ENCODE data around the gene SASH1. TPM values are rescaled to one million over a fixed set of nuclear protein-coding genes. Genes with fewer than 3 reads are reported as not detected.
A peak's percentile ranks its signal among the peaks of the same experiment; 100 is the strongest.

The SASH1 gene
- total RNA-seq, 1 donor from 2014 or later = 108 TPM

DNA sequence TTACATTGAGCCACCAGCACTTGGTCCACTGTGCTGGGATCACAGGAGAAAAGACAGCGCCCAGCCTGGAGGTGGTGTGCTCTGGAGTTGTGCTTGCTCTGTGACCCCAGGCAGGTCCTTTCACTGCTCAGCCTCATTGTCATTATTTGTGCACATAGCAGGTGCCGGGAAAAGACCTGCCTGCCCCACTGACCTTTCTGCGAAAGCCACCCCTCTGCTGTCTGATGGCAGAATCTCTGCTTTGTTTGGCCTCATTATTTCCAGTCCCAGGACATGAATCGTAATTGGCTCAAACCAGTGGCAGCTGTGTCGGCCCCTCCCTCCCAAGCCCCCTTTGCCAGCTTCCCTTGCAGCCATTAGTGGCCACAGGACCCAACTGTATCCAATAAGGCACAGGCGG, 219.0 kb downstream of the SASH1 start:
- Histone ChIP-seq H3K27ac (no peak overlapping the region), H3K4me3 (no peak overlapping the region), H3K4me1 (peaks cover 7% of the 10 kb centered on the region), H3K36me3 (no peaks in the 10 kb centered on the region), H3K9me3 (no peaks in the 10 kb centered on the region), H3K27me3 (no peaks in the 10 kb centered on the region)
- intact Hi-C loops (cut with DNase I) = no loop called here
- TF ChIP-seq, protein P1, sequence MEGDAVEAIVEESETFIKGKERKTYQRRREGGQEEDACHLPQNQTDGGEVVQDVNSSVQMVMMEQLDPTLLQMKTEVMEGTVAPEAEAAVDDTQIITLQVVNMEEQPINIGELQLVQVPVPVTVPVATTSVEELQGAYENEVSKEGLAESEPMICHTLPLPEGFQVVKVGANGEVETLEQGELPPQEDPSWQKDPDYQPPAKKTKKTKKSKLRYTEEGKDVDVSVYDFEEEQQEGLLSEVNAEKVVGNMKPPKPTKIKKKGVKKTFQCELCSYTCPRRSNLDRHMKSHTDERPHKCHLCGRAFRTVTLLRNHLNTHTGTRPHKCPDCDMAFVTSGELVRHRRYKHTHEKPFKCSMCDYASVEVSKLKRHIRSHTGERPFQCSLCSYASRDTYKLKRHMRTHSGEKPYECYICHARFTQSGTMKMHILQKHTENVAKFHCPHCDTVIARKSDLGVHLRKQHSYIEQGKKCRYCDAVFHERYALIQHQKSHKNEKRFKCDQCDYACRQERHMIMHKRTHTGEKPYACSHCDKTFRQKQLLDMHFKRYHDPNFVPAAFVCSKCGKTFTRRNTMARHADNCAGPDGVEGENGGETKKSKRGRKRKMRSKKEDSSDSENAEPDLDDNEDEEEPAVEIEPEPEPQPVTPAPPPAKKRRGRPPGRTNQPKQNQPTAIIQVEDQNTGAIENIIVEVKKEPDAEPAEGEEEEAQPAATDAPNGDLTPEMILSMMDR (IDR thresholded peaks at IDR 0.05) = no peak
- ATAC-seq = no peak
- DNase-seq = no peak

DNA sequence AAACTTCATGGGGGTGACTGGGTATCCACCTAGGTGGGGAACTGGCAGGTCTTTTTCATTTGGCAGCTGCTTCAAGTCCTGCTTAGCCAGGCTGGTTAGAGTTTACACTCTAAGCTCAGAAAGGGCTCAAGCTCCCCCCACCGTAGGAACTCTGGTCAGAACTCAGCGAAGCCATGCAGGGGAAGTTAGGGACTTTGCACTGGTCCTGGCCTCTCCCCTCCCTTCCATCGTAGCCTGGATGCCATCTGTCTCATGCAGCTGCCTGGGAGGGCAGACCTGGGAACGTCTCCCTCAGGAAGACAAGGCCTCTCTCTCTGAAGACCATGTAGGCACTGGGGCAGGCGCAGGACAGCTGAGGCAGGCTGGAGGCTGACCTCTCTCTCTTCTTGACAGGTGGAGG, 220.4 kb downstream of the SASH1 start:
- ATAC-seq (no peak), DNase-seq (no peak)
- Histone ChIP-seq H3K9me3 (no peaks in the 10 kb centered on the region), H3K36me3 (no peaks in the 10 kb centered on the region), H3K27me3 (no peaks in the 10 kb centered on the region), H3K4me3 (no peak overlapping the region), H3K4me1 (peaks cover 7% of the 10 kb centered on the region), H3K27ac (no peak overlapping the region)
- intact Hi-C loops (cut with DNase I) = no loop called here
- TF ChIP-seq, protein P1 (IDR thresholded peaks at IDR 0.05) = no peak

DNA sequence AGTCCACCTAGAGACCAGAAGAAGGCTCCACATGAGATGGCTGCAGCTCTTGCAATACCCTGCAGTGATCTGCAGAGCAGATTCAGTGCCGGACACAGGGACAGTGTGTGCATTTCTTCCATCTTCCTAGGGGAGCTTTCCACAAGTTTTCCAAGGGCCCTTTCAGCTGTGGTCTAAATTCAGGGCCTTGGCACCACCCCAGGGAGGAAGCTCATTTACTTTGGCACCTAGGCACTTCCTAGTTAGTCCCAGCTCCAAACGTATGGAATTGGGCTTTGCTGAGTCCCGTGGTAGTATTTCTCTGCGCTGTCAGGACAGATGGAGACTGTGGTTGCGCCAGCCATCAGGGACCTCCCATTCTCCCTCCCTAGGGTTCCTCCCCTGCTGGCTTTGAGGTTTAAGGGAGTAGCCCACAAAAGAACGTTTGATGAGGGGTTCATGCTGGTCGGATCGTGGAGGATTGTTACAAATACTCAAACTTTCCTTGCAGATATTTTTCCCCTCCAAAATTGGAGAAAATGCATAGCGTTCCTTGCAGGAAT, 221.9 kb downstream of the SASH1 start:
- intact Hi-C loops (cut with DNase I) = no loop called here

DNA sequence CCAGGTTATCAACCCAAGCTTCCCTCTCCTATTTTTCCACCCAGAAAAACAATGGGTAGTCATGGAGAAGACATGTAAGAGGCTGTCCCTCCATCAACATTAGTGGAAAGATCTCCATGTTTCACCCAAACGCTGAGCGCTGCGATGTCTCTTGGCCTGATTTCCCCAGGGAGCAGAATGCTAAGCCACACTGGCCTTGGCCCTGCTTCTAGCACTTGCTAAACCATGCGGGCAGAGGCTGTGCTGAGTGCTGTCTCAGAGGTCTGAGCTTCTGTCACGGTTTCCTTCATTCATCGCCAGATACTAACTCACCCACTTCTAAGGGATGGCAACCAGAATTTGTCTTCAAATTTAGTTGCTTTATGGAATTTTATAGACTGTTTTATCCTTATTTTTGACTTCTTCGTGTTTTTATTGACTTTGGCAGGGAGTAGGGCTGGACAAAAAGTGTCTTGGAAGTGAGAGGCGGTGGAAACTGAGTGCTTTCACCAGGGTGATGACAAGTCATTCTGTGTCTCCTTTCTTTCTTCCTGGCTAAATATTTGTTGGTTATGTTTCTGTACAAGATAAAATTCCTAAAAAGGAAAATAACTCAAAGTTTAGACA, 222.8 kb downstream of the SASH1 start:
- TF ChIP-seq, protein P1 (IDR thresholded peaks at IDR 0.05) = no peak
- Histone ChIP-seq H3K9me3 (no peaks in the 10 kb centered on the region), H3K27me3 (no peaks in the 10 kb centered on the region), H3K27ac (no peak overlapping the region), H3K36me3 (no peaks in the 10 kb centered on the region), H3K4me3 (no peak overlapping the region), H3K4me1 (peaks cover 4% of the 10 kb centered on the region)
- intact Hi-C loops (cut with DNase I) = no loop called here
- ATAC-seq (no peak), DNase-seq (no peak)

More for the DNA sequence above, 221.9 kb downstream of the SASH1 start:
- Histone ChIP-seq H3K27ac (no peak overlapping the region), H3K9me3 (no peaks in the 10 kb centered on the region), H3K4me3 (no peak overlapping the region), H3K27me3 (no peaks in the 10 kb centered on the region), H3K36me3 (no peaks in the 10 kb centered on the region), H3K4me1 (peaks cover 7% of the 10 kb centered on the region)
- ATAC-seq = no peak
- DNase-seq = no peak
- TF ChIP-seq, protein P1 (IDR thresholded peaks at IDR 0.05) = no peak

DNA sequence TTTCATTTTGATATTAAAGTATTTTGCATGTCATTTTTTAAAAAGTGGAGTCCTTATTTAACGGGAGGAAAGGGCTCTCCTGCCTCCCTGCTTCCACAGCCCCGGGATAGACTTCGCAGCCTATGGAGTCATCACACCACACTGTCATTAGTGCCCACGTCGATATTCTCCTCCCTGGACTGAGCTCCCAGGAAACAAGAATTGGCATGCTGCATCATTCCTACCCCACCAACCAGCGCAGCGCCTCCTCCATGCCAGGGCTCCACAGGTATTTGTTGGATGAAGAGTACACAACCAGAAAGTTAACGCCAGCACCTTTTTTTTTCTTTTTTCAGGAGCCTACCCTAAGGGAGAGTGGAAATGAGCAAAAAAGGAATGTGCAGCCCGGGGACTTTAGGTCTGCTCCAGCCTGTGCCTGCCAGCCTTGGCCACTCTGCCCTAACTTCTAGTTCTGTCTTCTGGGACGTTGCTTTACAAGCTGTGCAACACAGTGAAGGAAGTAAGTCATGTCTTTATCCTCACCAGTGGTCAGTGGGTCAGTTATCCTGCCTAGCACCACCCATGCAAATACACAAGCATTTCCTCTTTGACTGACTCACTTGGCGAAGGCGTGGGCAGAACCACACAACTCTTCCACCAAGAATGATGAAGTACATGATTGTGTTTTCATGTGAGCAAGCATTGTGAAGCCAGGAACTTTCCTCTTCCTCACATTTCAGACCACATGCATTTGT, 223.5 kb downstream of the SASH1 start:
- TF ChIP-seq, protein P1 (IDR thresholded peaks at IDR 0.05) = no peak
- intact Hi-C loops (cut with DNase I) = no loop called here
- peak; percentile 73 for DNase-seq
- ATAC-seq = peak; percentile 93
- Histone ChIP-seq H3K4me3 (no peak overlapping the region), H3K4me1 (peaks cover 4% of the 10 kb centered on the region), H3K9me3 (no peaks in the 10 kb centered on the region), H3K27ac (no peak overlapping the region), H3K27me3 (no peaks in the 10 kb centered on the region), H3K36me3 (no peaks in the 10 kb centered on the region)

All from upper lobe of right lung (tissue), 1 donor.